Fibroblast of skin of abdomen (primary cell): Measurements from ENCODE around the gene CARD18. TPM values are rescaled to one million over a fixed set of nuclear protein-coding genes. Genes with fewer than 3 reads are reported as not detected.
A peak's percentile ranks its signal among the peaks of the same experiment; 100 is the strongest.

Source experiments
- DNase-seq: peaks from one replicate; pipeline ENCODE4 v3.0.0-alpha.2; 2013
- polyA plus RNA-seq, 2 experiments: library from polyadenylated mRNA; unstranded; fragments of 120-200 nt; gene quantifications; one replicate each; pipeline ENCODE4 v1.2.1, GENCODE V29; 2013; ENCODE audit not compliant: insufficient read length in 2 of 2

The CARD18 gene, protein sequence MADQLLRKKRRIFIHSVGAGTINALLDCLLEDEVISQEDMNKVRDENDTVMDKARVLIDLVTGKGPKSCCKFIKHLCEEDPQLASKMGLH
- not detected for polyA plus RNA-seq (2013, experiment 1 of 2; ENCODE audit: insufficient read length)
- polyA plus RNA-seq (2013, experiment 2 of 2; ENCODE audit: insufficient read length) = not detected

GRCh38 chr11:105139669-105140068 is at the start of gene CARD18:
TSS of gene CARD18 (minus strand) at chr11:105139769. CDS start at chr11:105139726, 43 bp downstream.
- no peak for DNase-seq

DNA sequence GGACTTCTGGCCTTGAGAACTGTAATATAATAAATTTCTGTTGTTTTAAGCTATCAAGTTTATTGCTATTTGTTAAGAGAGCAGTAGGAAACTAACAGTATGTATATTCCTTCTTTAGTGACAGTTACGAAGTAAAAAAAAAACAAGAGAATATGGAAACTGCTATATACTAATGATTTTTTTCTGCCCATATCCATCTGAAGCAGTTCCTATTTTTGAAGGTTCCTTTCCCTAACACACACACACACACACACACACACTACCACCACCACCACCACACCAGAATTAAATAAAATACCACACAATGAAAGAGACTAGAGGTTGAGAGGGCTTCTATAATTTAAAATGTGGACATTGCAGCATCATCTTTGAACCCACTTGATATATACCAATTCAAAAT is 44.4 kb upstream of the CARD18 start:
- no peak for DNase-seq

DNA sequence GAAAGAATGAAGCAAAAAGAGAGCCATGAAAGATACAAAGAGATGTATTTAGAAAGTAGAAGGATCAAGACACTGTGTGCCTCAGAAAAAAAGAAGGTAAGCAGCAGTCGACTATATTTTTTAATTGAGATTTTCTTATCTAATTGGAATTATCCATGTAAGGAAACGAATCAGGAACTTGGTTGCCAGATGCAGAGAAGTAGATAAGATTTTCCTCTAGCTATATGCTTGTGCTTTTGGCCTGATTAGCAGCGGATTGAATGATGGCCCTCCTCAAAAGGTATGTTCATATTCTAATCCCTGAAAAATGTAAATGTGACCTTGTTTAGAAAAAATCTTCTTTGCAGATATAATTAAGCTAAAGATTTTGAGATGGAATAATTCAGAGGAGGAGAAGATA is 43.9 kb upstream of the CARD18 start:
- DNase-seq = no peak

GRCh38 chr11:105181521-105181920 is 42.0 kb upstream of the CARD18 start:
- peak; percentile 17 for DNase-seq

DNA sequence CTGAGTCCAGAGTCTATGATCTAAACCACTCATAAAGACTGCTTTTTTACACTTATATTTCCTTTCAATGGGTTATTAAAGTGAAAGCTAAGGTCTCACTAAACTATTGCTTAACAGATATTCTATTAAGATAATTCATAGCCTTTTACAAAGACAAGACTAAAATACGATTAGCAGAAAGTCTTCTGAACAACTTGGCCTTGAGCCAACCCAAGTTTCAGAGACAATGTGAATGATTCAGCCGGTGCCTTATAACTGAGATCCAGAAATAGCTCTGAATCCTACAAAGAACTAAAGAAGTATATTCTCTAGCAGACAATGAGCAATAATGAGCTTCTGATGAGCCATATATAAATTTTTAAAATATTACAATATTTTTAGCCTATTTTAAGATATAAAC is 41.5 kb upstream of the CARD18 start:
- peak; percentile 86 for DNase-seq

DNA sequence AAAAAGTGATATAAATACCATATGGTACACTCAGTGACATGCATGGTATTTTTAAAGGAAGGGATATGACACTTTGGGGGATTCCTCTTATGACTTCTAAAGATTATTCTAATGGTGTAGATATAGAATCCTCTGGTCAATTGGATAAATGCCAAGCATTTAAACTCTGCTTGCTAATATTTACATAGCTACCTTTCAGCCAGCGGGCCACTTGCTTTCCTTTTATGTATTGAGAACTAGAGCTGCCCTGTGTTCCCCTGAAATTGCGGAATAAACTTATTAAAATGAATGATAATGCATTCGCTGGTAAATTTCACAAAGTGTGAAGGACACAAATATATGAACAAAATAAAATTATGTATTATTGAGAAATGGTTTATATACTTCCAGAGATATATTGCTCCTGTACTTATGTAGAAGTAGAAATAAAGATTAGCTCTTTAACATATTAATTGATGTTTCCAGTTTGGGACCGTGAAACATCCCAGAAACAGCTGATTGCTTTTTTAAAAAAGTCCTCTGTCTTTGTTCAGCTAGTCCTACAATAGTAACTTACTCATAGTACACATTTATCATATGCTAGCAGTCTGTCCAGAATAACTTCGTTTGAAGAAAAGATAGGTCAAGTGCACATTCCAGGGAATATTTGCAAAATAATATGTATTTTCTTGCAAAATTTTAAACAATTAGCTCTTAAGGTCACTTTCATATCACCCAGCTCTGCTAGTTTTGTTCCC is 40.1 kb upstream of the CARD18 start:
- no peak for DNase-seq

DNA sequence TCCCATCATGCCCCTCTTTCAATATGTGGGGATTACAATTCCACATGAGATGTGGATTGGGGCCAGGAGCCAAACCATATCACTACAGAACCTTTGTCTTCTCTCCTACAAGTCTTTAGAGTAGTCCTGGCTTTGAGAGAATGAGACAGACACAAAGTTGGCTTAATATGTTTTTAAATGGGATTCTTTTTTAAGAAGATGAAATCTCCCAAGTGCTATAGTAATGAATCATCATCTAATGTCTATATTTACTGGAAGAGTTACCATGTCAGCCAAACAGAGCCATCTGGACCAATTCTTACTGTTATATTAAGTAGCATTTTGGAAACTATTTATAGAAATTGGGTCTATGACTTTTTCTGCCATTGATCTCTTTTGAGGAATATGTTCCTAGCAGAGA is 38.1 kb upstream of the CARD18 start:
- peak; percentile 89 for DNase-seq

GRCh38 chr11:105168457-105168856 is 28.9 kb upstream of the CARD18 start:
- peak; percentile 31 for DNase-seq

GRCh38 chr11:105167244-105167643 is 27.7 kb upstream of the CARD18 start:
- DNase-seq = no peak

DNA sequence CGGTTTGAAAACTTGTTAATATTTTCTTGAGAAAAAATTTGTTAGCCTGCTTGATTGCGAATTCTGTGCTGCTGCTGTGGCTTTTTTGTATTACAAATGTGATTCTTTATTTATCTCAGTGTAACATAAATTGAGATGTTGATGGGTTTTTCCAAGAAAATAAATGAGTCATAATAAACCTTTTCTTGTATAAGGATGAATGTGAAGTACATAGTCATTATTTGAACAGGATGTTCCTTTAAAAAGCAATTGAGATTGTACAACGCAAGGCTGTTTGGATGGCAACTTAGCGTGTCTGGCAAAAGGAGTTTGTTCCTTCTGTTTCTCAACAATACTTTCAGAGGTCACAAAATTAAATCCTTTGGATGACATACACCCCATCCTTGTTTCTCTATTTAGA is 24.6 kb upstream of the CARD18 start:
- DNase-seq = no peak

DNA sequence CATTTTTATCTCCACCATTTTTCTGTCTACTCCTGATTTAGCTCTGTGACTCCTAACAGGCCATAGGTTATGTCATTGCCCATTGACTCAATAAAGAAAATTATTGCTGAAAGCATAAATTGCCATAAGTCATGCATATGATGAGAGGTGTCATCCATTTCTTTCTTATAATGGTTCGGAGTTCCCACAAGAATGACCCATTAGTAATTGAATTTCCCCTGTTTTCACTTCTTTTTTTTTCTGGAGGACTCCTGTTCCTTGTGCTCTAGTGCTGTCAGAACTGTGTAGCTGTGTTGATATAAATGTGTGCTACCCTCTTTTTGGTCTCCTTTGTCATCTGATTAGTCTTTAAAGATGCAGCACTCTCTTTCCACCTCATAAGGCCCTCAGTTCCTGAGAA is 22.9 kb upstream of the CARD18 start:
- DNase-seq = no peak

GRCh38 chr11:105158436-105158835 is 18.9 kb upstream of the CARD18 start:
- no peak for DNase-seq

DNA sequence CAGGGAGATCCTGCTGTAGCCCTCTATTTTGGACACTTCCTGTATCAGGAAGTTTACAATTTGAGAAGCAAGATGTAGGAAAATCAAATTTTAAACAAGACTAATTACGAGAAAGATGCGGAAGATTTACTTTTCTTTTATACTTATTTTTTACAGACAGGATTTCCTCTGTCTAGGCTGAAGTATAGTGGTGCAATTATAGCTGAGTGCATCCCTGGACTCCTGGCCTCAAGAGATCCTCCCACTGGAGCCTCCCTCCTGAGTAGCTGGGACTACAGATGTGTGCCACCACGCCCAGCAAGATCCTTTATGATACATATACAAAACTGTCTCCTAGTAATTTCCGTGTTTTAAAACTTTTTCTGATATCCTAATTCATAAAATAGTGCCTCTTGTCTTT is 17.2 kb upstream of the CARD18 start:
- DNase-seq = no peak

- no peak for DNase-seq
Observed at GRCh38 chr11:105156231-105156630, 16.7 kb upstream of the CARD18 start.

DNA sequence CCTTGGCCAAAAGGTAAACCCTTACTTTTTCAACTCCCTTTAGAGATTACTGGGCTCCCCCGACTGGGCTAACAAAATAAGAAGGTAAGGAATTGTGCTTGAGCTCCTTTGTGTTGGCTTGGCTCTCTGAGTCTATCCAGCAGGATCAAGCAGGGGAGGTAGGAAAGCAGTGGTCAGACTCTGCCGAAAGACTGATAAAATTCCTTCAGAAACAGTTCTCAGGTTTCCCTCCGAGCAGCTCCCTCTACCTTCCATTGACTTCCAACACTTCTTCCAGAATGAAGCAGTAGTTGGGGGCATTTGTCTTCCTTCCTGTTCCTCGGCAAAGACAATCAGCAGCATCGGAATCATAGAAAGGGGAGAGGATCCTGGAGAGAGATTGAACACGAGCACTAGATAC is 16.1 kb upstream of the CARD18 start:
- DNase-seq = no peak

DNA sequence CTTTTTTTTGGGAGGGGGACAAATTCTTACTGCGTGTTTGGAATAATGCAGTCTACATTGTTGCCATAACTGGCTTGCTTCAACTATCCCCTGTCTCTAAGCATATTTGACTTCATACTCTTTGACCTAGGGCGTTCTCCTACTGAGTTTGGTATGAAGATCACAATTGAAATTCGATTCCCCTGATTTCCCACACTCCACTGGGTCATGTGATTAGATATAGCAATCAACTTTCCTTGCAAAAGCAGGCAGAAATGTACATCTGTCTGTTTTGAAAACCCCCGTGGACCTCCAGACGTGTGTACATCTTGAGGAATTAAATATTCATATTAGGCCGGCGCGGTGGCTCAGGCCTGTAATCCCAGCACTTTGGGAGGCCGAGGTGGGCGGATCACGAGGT is 13.8 kb upstream of the CARD18 start:
- no peak for DNase-seq

DNA sequence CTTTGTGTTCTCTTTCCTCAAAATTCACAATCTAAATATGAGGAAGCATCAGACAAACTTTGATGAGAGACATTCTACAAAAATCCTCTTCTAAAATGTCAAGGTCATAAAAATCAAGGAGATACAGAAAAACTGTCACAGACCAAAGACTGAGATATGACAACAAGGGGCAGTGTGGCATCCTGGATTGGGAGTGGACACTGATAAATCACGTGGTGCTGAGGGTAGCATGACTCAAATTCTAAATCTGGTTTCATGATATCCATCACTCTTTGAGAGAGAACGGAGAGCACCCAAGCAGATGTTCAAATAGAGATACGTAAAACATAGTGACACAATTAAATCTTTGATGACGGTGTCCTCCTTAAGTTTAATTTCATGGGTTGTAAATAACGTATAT is 13.0 kb upstream of the CARD18 start:
- no peak for DNase-seq

- DNase-seq = no peak
Observed at GRCh38 chr11:105152021-105152512, 12.5 kb upstream of the CARD18 start.

GRCh38 chr11:105149477-105149876 is 9.9 kb upstream of the CARD18 start:
- no peak for DNase-seq

- DNase-seq = no peak
Observed at GRCh38 chr11:105148241-105148640, 8.7 kb upstream of the CARD18 start.

- peak; percentile 84 for DNase-seq
Observed at GRCh38 chr11:105144887-105145286, 5.3 kb upstream of the CARD18 start.

DNA sequence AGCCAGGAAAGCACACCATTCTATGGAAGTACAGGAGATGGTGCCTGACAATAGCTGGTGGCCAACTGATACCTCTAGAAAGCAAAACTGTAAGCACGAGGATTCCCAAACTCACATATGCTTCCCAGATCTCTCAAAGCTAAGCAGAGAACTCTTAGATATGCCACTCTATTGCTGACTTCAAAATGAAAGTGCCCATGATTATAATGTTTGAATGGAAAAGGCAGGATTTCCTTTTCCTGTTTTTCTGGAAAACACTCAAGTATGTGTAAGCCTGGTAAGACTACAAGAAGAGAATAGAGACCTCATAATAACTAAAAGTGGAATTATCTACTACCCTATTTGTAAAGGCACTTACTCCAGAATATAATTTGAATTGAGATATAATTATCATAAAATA is 2.6 kb upstream of the CARD18 start:
- DNase-seq = no peak

- peak; percentile 21 for DNase-seq
Observed at GRCh38 chr11:105137286-105137685, 2.3 kb downstream of the CARD18 start.

DNA sequence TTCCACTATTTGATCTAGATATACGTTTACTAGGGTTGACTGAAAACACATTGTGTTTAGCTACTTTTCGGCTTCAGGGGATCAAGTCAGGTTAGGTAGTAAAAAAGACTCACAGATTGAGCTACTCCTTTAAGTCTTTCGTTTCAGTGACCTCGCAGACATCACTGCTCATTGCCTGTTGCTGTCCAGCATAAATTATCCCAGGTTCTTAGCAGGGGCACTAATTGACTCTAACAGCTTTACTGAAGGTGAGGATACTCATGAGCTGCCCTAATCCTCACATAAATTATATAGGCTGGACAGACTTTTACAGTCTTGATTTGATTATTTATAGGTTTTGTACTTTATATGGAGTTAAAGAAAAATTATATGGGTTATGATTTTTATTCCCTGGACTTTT is 3.7 kb downstream of the CARD18 start:
- DNase-seq = no peak
